Skeletal muscle cell (primary cell): ENCODE results near the gene SLC5A7.

Experiments used
- DNase-seq: peaks from one replicate; pipeline ENCODE4 v3.0.0-alpha.2; 2010; ENCODE audit warnings: low read depth
- H3K4me3 ChIP-seq: 2 replicates; pipeline ENCODE4 v1.5.1; 2011; ENCODE audit warnings: low read depth, mild to moderate bottlenecking, control low read depth, low read length, moderate library complexity

Gene SLC5A7

GRCh38 chr2:107986278-107987217 lies at the start of gene SLC5A7:
Gene SLC5A7, plus strand, starts transcription at chr2:107986524. Its CDS starts 1,632 bp downstream, at chr2:107988156.
- no peak within 1 kb of the TSS for H3K4me3 ChIP-seq
- DNase-seq, result no peak

- H3K4me3 ChIP-seq, result no peak overlapping the region
- DNase-seq, result no peak
These were observed 24.9 kb upstream of the SLC5A7 start for GRCh38 chr2:107961395-107961794.

GRCh38 chr2:107964185-107964584 lies 22.1 kb upstream of the SLC5A7 start:
- no peak for DNase-seq
- no peak overlapping the region for H3K4me3 ChIP-seq

DNA sequence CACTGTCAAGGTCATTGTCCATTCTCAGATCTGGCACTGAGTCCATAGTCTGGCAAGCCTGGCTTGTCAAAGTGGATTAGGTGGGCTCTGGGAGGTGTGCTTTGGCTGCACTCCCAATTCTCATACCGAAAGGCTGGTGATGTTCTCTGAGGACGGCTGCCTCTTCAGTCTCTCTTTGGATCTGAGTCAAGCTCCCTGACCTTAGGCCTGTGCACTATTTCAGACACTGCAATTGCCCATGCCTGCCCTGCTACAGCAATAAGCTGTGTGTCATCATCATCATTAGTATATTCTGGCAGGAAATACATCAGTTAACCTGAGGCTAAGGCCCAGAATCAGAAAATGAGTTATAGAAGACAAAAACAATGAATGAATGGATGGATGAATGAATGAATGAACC lies 1.6 kb upstream of the SLC5A7 start:
- DNase-seq, result no peak
- H3K4me3 ChIP-seq, result no peak overlapping the region

GRCh38 chr2:107988108-107988507 lies 1.8 kb downstream of the SLC5A7 start:
- no peak for DNase-seq
- no peak overlapping the region for H3K4me3 ChIP-seq

DNA sequence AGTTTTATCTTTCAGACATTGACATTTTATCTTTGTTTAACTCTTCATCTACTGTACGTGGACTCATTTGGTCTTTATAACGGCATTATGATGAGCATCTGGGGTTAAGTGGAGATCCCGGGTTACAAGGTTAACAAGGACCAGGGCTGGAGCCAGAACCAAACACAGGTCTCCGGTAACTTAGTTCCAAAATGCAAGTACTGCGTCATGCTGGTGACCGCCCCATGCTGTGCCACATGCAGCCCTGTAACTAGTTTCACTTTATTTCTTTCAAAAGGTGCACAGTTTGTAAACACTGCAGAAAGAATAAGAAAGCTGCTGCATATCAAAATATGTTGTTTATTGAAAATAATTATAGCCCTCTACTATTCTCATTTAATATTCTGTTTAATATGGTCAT lies 3.1 kb downstream of the SLC5A7 start:
- no peak overlapping the region for H3K4me3 ChIP-seq
- no peak for DNase-seq

- no peak overlapping the region for H3K4me3 ChIP-seq
These were observed 4.4 kb downstream of the SLC5A7 start for GRCh38 chr2:107990718-107991117.

GRCh38 chr2:107992069-107992468 lies 5.7 kb downstream of the SLC5A7 start:
- peak; percentile 4 for DNase-seq
- H3K4me3 ChIP-seq, result no peak overlapping the region

More at GRCh38 chr2:107990718-107991117, 4.4 kb downstream of the SLC5A7 start:
- DNase-seq, result no peak

DNA sequence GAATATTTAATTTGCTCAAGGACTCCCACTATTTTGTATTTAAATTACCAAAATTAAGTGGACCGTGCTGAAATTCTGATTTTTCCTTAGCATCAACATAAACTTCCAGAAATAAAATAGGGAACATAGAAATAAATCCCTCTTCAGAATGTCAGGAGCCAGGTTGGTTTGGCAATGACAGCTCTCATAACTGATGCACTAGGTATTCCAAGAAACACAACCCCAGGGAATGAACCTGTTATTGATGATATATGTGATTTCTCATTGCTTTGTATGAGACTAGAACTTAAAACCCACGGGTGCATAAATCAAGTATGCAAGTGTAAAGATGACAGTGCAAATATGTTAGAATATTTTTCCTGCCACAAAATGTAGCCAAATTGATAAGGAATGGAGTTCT lies 12.8 kb downstream of the SLC5A7 start:
- H3K4me3 ChIP-seq, result no peak overlapping the region
- DNase-seq, result no peak

DNA sequence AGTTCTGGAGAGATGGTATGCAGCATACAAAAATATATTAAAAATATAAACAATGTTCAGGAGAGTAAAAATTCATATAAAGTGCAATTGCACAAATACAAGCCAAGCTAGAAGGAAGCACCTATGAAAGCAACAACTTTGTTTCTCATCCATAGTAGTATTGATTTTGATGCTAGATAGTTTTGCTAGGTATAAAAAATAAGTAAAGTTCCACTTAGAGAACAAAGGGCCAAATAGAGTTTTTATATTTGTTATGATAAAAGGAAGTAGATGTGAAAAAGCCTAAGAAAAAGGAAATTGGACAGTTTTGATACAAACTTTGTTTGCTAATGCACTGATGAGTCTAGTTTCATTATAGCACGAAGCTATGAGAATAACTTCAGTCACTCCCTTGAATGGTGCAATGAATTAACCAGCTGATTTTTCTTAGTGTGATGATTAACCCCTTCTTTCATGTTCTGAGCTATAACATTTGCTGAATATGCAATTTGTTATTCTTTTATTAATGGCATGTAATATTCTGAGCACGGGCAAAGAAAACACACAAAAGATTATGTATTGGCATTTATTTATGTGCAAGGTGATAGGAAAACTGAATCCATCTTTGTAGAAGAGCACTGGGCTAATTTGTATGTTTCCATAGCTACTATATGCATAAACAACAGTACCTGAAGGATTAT lies 24.7 kb downstream of the SLC5A7 start:
- DNase-seq, result no peak
- no peak overlapping the region for H3K4me3 ChIP-seq

DNA sequence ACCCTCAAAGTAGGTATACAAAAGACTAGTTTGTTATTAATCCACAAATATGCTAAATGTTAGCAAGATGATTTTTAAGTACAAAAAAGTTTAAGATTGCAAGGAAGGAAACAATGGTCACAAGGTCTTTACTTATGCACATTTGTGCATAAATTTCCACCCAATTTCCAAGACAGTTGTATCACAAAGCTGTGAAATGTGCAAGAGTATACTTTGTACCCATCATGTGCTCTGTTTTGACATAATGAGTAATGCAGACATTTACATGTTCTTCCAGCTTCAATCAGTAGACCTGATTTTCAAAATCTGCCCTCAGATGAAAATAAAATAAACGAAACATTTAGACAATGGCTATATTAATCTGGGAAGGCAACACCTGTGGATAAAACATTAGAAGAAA lies 27.0 kb downstream of the SLC5A7 start:
- H3K4me3 ChIP-seq, result no peak overlapping the region
- no peak for DNase-seq

DNA sequence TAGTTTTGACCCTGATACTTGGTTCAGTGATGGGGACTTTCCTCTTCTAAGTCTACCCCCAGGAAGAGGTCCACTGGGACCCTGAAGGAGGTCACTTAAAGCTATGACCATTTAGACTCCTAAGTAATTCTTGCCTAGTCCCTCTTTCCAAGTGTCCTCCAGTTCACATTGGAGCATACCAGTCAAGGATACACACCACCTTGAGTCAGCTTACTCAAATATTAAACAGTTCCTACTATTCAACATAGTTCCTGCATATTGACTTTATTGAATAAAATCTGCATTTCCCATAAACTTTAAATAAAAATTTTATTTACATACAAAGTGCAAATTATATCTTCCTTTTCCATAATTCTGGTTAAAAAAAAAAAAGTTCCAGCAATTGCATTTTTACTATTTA lies 36.3 kb downstream of the SLC5A7 start:
- no peak overlapping the region for H3K4me3 ChIP-seq
- no peak for DNase-seq

DNA sequence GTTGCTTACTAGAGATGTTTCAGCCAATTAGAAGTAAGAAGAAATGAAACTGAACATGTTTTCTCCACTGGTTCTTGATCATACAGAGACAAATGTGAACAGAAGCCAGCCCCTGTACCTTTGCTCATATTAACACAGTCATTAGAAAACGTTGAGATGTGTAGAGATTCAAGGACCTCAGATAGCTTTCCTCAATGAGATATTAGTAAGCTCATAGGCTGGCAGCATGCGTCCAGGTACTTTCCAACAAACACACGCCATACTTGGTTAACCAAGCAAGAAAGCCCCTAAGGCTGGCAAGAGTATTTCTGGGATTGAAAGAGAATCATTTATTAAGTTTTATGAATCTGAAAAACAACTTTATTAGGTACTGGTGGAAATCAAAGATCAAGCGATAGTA lies 37.5 kb downstream of the SLC5A7 start:
- no peak for DNase-seq
- no peak overlapping the region for H3K4me3 ChIP-seq

GRCh38 chr2:108026092-108026794 lies 39.9 kb downstream of the SLC5A7 start:
- no peak for DNase-seq
- no peak overlapping the region for H3K4me3 ChIP-seq

GRCh38 chr2:108029496-108029895 lies 43.2 kb downstream of the SLC5A7 start:
- DNase-seq, result no peak
- H3K4me3 ChIP-seq, result no peak overlapping the region

GRCh38 chr2:108029912-108030311 lies 43.6 kb downstream of the SLC5A7 start:
- no peak overlapping the region for H3K4me3 ChIP-seq
- no peak for DNase-seq

GRCh38 chr2:108031471-108031941 lies 45.2 kb downstream of the SLC5A7 start:
- DNase-seq, result no peak

DNA sequence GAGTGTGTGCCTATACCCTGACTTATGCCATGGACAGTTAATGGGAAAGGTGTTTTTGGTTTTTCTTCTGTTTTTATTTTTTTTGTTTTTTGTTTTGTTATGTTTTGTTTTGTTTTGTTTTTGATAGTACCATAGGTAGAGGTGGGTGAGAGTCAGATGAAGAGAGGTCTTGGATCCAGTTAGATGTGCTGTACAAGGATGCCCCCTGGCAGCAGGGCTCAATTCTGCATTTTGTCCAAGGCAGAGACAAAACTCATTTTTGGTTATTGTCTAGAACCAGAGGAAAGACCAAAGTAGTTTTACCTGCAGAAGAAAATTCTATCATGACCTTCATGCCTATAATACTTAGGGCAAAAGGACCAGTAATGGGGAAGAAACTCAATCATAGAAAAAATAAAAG lies 48.5 kb downstream of the SLC5A7 start:
- no peak for DNase-seq

More at GRCh38 chr2:108031471-108031941, 45.2 kb downstream of the SLC5A7 start:
- no peak overlapping the region for H3K4me3 ChIP-seq

GRCh38 chr2:108048752-108049151 lies 62.4 kb downstream of the SLC5A7 start:
- DNase-seq, result no peak
- no peak overlapping the region for H3K4me3 ChIP-seq

More for the DNA sequence above, 48.5 kb downstream of the SLC5A7 start:
- H3K4me3 ChIP-seq, result no peak overlapping the region

DNA sequence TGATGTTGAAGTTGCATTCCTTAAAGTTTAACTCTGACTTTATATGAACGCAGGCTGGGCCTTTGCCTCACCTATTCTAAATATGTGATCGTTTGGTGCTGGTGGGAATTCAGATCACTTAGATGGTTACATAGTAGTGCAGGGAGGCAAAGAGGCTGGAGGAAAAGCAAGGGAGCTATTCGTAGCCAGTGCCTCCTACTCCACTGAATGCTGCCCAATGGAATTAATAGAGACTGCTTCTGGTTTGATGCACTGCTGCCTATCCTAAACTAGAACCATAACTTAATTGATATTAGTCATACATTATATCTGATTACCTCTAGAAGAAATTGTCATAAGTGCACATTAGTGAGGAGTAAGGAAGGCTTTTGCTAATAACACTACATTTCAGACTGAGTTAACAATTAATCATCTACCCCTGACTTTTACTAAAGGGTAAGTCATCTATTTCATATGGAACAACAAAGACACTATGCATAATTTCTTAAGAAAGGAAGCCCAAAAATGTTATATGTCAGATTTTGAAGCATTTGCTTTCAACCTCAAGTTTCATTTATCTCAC lies 72.3 kb downstream of the SLC5A7 start:
- H3K4me3 ChIP-seq, result no peak overlapping the region
- no peak for DNase-seq
